Limb (tissue), 2 donors: ENCODE results near the gene CH25H.
"Not testable (repeated sequence)": the region's sequence is repeated elsewhere in the genome, so short reads cannot be mapped to it uniquely, and the experiment has no call there.

Experiments used
- DNase-seq, 2 donors: peaks; one replicate each; pipeline ENCODE4 v3.0.0-alpha.2; 2016; ENCODE audit errors: extremely low spot score in 2 of 2

Gene CH25H

DNA sequence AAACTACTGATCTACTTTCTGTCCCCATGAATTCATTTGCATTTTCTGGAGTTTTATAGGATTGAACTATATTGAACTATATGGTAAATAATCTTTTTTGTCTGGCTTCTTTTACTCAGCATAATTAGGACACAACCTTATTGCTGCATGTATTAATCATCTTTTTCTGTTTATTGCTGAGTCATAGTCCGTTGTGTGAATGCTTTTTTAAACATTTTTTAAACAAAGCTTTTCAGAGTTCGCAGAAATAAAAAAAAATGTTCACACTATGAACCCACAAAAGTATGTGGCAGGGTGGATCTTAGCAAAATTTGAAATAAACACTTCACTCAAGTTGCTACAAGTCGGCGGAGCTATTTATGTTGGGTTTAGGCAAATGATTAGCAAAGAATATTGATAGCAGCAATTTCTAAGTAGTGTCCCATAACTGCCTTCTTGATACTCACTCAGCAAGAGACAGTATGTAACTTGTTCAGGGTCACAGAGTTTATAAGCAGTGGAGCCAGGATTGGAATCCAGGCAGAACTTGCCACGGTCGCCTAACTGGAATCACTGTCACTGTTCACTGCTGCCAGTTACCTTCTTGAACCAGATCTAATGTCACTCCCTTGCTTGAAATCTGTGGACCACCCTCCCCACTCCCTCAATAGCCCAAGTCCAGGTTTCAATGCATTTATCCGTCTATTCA lies 5.6 kb downstream of the CH25H start:
- DNase-seq: no peak

DNA sequence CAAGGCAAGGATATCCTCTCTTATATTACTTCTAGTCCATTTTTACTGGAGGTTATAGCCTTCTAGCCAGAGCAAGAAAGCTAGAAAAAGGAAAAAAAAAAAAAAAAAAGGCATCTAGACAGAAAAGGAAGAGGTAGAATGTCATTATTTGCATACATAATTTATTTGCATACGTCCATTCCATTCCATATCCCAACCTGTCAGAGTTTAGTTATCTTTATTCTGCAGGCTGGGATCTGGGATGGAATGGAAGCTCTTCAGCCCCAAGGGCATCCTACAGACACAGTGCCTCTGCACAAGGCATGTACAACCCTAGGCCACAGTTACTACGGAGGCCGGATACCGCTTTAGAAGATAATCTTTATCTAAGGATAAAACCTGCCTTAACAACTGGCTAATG lies 9.6 kb downstream of the CH25H start:
- DNase-seq: no peak

DNA sequence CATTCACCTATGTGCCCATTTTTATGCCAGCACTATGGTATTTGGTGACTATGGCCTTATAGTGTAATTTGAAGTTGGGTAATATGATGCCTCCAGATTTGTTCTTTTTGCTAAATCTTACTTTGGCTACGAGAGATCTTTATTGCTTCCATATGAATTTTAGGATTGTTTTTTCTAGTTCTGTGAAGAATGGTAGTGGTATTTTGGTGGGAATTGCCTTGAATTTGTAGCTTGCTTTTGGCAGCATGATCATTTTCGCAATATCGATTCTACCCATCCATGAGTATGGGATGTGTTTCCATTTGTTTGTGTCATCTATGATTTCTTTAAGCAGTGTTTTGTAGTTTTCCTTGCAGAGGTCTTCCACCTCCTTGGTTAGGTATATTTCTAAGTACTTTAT lies 15.8 kb downstream of the CH25H start:
- not testable (repeated sequence) for DNase-seq

DNA sequence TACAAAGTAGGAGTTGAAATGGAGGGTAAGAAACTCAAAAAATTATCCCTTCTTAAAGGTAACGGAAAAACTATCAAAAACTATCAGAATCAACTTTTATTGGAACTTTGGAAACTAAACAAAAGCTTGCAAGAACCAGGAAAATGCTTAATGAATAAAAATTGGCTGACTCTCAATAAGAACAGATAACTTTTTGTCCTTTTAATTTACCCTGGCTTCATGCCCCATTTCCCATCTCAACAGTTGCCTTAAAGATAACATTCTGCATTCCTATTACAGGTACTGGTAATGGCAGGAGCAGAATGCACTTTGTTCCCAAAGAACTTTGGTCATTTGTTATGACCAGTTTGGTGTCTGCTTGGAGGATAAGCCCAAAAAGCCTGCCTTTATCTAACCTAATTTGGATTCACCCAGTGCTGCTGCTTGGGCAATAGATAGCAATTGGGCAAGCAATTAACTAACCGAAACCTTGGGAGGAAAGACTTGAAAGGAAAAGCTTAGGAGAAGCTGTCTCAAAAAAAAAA lies 17.8 kb downstream of the CH25H start:
- DNase-seq: no peak

DNA sequence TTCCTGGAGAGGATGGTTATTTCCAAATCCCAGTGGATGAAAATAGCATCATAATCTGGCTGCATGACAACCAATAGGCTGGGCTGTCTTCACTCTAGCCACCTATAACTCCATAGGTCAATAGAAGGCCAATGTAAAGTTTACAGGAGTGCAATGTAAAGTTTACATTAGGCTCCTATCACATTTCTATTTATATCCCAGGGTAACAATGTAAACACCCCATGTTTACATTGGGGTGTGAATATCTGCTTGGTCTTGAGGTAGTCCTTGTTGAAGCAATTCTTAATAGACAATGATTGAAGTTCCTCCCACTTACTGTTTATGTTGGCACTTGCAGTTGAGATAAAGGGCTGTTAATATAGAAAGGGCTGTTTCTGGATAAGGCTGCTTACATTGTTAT lies 21.5 kb downstream of the CH25H start:
- no peak for DNase-seq

DNA sequence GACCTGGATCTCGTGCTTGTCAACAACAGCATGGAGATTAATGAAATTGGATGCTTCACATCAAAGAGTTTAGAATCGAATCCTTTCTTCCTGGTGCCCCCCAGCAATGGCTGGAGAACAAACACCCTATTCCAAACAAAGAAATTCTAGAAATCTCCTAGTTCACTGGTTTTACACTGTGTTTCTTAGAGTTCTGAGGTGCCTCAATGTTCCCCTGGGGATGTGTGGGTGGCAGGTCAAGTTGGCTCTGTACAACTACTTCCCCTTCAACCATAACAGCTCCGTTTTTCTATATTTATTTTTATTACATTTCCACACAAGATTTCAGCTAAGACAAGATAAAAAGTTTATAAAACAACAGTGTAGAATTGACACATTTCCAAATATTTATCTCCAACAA lies 22.5 kb downstream of the CH25H start:
- no peak for DNase-seq

DNA sequence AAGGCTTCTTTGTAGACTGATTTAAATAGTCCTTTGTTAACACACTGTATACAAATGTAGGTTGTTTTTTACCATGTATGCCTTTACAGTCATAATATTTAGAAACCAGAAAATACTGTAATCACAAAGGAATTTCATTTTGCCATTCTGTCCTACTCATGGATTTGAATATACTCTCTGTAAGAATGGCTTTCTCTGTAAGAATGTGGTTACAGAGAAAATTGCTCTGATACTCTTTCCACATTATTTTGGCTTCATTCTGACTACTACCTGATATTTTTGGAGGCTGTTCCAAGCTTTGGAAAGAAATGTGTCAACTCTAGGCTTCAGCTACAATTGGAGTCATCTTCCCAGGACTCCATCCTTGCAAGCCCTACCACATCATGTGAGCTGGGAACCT lies 23.5 kb downstream of the CH25H start:
- DNase-seq: no peak

DNA sequence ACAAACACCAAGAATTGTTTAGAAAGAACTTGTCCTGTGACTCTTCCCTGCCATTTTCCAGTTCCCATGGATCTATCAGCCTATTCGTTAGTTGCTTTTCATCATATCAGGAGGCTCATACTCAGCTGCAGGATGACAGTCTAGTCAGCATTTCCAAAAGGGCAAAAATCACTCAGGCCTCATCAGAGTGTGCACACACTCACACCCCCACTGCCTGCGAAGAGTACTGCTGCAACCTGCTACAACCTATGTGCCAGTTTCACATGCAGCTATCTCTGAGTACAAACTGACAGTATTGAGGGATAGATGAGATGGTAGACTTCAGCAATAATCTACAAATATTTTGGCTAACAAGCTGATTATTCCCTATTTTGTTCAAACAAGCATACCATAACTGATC lies 24.2 kb downstream of the CH25H start:
- no peak for DNase-seq

DNA sequence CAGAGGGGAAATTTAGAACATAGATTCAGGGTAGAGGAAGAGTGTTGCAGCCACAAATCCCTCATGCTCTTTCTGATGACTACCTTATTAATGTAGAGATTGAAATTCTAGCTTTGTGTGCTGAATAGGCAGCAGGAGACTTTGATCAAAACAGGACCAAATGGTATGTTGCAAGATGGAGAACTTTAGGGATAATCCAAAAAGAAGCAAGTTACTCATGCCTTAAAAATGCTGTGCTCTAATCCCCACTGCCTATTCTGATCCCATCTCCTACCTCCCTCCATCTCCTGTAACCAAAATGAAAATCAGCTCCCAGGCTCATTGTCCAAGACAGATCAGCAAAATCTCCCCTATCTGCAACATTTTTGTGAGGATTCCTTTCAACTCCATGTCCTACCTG lies 31.3 kb downstream of the CH25H start:
- no peak for DNase-seq

DNA sequence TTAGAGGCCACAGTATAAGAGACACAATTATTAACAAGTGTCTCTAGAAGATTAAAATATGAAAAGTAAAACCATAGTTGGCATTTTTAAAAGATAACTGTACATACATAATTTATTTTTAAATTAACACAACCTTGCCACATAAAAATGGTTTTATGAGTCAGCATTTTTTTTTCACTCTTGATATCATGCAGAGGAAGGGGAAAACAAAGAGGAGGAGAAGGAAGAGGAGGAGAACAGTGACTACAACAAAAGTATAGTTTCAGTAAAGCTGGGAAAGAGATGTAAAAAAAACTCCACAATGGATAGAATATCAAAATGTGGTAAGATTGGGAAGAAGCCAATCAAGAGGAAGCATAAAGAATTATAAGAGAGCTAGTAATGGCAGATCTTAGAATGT lies 34.0 kb downstream of the CH25H start:
- DNase-seq: no peak

DNA sequence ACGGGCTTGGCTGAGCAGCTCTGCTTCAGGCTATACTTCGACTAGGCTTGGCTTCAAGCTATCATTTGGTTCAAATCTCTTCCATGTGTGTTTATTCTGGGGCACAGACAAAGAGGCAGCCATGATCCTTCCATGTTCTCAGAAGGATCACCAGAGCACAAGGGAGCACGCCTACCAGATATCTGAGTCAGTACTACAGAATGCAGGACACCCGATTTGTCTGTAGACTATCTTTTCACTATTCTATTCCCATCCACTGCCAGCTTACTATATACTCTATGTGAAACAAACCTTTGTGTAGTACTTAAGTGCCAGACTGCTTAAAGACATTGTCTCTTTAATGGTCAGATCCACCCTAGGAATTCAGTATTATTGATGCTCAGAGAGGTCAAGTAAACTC lies 35.1 kb downstream of the CH25H start:
- no peak for DNase-seq

DNA sequence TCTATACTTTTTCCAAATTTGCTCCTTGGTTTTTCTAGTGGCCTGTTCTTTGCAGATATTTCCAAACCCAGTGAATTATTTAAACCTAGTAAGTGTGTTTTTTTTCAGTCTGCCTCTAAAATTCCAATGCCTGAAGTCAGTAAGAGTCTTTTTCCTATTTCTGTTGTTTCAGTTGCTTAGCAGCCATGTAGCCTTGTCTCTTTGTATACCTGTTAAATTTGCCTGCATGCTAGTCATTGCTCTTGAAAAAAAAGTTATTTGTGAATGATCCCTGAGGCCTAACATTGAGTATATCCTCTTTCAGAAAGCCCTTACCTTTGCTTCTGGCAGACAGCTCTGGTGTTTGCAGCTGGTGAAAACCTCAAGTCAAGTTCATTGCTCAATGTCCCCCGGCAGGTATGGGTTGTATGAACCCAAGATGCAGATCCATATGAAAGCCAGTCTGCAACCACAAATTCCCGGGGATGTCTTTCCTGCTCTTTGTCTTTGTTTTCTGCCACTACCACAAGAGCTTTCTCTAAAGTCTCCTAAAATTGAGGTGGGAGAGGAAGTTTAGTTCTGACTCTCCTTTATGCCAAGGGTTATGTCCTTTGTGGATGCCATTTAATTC lies 35.7 kb downstream of the CH25H start:
- DNase-seq: no peak

DNA sequence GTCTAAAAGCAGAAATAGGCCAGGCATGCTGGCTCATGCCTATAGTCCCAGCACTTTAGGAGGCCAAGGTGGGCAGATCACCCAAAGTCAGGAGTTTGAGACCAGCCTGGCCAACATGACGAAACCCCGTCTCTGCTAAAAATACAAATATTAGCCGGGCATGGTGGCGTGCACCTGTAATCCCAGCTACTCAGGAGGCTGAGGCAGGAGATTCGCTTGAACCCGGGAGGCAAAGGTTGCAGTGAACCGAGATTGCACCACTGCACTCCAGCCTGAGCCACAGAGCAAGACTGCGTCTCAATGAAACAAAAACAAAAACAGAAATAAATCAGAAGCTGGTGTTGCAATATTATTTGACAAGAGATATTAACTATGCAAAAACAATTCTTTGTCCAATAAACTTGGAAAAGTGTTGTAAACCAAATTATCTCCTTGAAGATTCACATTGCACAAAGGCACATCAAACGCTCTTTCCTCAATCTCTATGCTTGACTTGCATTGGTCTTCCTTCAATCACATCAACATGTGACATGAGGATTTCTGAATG lies 38.7 kb downstream of the CH25H start:
- DNase-seq: not testable (repeated sequence)

DNA sequence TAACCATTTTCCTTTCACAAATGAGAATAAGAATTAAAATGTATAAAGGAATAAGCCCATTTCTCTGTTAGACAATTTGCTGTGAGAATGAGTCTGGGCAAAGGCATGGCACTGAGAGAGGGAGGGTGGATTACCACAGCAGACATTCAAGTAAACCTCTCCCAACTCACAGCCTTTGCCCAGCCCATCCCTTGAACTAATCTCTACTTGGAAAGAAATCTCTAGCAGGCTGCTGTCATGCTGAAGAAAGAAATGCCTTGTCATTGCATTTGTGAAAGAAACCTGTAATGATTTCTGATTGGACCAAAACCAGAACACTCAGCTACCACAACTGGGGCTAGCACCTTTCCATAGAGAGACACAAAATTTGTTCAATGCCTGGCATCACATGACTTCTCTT lies 39.2 kb downstream of the CH25H start:
- DNase-seq: no peak

DNA sequence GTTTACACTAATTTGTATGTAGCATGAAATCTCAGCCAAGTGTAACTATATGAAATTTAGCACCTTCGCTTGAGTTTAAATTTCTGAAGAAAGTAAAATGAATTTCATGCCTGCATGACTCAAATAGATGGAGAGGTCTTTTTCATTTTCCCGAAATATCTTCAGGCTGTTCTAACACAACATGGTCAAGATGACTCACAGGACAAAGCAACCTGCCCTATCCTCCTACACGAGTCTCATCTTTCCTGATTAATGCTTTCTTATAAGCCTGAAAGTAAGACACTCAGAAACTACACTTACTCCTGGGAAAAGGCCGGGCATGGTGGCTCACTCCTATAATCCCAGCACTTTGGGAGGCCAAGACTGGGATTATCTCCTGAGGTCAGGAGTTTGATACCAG lies 41.2 kb downstream of the CH25H start:
- no peak for DNase-seq

DNA sequence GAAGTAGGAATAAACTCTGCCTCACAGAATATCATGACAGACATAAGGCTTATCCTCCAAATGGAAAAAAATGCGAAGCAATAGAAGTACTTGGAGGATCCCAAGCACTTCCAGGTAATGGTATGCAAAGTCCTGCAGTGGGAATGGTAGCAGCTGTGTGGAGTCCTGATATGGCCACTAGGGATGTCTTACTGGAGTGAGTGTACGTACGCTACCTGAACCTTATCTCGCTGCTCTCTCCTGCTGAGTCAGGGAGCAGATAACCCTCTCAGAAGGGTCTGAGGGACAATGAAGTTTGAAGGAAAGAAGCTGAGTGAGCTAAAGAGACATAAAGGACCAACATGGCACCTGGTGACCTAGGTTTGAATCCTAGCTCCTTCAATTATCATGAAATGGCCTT lies 42.2 kb downstream of the CH25H start:
- DNase-seq: no peak

DNA sequence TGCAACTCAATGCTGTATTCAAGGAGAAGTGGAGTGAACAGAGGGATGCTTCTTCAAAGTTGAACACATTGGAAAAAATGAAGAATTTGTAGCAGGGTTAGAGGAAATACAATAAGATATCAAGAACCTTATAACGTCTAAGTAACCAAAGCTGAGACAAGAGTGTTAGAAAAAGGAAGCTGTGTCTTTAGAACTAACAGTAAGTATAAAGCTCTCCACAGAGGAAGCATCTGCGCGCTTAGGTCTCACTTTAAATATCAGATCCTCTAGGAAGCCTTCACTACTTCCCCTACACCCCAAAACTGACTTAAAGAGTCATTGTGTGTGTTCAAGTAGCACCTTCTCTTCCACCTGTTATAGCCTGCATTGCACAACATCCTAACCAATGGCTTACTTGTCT lies 43.0 kb downstream of the CH25H start:
- DNase-seq: no peak

DNA sequence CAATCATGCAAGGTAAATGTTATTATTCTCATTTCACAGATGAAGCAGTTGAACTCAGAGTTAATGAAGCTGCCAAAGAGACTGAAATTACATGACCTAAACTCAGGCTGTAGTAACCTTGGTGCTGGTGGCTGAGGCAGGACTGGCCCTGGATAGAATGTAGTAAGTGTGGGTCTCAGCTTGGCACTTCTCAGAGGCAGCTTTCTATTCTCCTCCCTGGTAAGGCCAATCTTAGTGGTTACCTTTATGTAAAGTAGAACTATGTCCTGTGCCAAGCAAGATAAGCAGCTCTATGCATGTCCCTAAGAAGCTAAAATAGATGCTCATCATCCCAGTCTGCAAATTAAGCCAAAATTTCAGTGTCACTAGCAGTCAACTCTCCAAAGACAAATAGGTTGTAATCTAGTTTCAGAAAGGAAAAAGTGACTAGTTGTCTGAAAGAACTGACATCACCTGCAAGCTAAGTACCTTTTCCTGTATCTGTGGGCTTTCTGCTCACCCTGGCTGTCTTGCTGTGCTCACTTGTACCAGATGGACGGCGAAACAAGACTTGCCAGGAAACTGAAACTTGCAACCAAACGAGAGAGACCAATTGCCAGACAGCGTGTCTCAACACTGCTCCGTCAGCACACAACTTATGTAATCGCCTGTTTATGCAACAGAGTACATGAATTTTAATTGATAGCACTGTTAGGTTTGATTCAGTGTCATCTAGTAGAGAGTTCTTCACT lies 43.7 kb downstream of the CH25H start:
- no peak for DNase-seq

DNA sequence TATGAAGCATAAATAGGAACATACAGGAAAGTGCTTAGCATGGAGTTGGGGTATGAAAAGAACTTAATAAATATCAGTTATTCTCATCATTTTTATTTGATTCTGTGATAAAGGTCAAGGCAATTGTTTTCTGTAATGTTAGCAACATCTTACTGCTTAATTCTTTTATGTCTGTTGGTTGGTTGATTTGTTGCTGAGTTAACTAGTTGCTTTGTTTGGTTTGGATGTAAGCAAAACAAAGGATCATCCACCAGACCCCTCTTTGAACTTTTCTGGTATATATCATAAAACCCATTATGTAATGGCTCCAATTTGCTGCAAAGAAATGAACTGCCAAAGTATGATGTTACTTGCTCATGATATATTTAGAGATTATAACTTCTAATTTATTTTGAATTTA lies 44.5 kb downstream of the CH25H start:
- no peak for DNase-seq

DNA sequence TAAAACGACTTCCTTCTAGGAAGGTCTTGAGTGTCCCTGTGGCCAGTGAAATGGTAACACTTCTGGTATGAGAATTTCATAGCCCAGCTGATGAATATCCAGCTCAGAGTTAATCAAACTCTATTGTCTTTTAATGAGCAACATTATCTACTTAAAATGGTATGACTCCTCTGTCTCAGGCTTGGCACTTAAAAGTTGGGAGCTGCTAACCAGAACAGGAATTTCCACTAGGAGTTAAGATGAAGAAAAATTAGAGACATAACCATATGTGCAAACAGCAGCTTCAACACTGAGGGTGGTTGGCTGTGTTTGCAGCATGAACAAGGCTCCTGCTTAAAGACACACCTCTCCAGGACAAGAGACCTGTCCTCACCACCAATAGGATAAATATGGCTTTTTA lies 46.8 kb downstream of the CH25H start:
- no peak for DNase-seq

DNA sequence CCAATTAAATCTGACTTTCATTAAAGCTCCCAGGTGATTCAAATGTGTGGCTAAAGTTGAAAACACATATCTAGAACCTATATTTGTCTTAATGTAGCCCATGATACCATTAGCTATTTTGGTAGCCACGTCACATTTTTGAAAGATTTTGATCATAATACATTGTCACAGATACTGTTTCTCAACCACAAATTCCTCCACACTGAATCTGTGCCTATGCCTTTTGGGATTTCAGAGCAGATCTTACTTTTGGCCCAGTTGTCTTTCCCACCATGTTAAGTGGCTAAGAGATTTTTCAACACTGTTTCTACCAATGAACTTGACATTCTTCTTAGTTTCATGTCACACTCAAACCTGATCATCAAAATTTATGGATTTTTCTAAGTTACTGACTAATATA lies 47.4 kb downstream of the CH25H start:
- no peak for DNase-seq

DNA sequence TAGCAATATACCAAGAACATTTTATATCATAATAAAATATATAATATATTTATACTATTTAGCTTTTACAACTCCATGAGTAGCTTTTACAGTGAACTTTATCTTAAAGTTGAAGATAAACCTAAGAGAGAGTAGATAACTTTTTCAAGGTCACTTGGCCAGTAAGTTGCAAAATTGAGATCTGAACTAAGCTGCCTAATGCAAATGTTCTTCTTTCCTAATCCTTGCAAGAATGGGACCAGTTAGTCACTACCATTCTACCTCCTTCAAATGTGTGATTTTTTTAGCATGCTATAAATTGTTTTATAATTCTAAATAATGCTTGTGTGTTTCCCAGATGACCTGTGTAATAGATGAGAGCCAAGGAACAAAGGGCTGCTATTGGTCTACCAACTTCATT lies 47.8 kb downstream of the CH25H start:
- DNase-seq: no peak

DNA sequence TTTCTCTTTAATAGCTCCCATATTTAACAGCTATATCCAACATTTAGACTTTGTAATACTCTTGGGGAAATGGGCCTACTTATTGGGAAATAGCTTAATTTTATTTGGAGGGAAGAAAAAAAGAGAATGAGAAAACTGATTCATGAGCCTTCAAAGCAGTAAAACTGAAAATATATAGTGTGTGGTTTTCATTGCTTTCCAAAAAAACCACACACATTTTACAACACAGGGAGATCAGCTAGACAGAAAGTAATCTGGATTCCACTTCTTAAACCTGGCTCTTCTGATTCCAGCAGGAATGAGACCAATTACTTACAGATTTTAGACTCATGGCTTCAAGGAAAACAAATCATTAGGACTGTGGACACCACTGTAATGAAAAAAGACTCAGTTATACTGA lies 48.7 kb downstream of the CH25H start:
- no peak for DNase-seq
